ENCODE measurements around the gene ADAMTS1.
A peak's percentile ranks its signal among the peaks of the same experiment; 100 is the strongest.

Gene ADAMTS1

DNA sequence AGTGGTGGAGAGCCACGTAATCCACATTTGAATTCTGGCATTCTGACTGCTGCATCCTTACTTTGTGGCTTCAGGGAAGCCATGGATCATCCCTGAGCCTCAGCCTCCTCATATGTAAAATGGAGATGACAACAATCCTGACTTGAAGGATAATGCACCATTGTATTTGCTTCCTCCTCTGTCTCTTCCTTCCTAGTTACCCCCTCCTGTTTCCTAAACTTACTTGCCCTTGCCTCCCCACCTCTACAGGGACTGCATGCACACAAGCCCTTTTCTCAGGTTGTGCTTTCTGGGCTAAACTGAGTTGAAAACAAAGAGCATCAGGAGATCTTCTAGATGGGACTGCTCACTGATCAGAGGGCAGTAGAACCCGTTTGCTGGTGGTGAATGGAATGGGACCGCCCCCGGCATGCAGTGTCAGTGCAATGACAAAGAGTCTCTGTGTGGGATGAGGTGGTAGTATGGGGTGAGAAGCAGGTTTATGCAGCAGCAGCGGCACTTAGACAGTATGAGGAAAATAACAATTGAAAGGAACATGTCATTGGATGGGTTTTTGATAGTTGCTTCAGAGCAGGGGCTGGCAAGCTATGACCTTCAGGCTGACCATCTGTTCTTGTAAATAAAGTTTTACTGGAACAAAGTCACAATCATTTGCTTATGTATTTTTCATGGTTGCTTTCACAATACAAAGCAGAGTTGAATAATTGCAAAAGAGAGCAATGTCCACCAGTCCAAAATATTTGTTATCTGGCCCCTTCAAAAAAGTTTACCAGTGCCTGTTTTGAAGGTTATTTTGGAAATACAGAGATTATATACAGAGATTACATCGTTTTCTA is 6.1 kb upstream of the ADAMTS1 start:
- H3K4me1 ChIP-seq (ENCODE audit: insufficient read depth, low read length), result peaks cover 14% of the 10 kb centered on the region; the same call in 1 of the 2 replicates
- no peak overlapping the region for H3K9ac ChIP-seq (ENCODE audit: low read depth, low read length)
- H3K9me3 ChIP-seq (ENCODE audit: control insufficient read depth, insufficient read depth, low read length), result no peaks in the 10 kb centered on the region
- H3K36me3 ChIP-seq (ENCODE audit: insufficient read depth, low read length), result no peaks in the 10 kb centered on the region

- Histone ChIP-seq H3K9me3 (ENCODE audit: control insufficient read depth, insufficient read depth, low read length) (no peaks in the 10 kb centered on the region), H3K9ac (ENCODE audit: low read depth, low read length) (no peak overlapping the region), H3K36me3 (ENCODE audit: insufficient read depth, low read length) (no peaks in the 10 kb centered on the region), H3K4me1 (ENCODE audit: insufficient read depth, low read length) (peaks cover 14% of the 10 kb centered on the region; the same call in 1 of the 2 replicates)
These were observed 5.0 kb upstream of the ADAMTS1 start for GRCh38 chr21:26850116-26850643.

- Histone ChIP-seq H3K9ac (ENCODE audit: low read depth, low read length) (no peak overlapping the region), H3K4me1 (ENCODE audit: insufficient read depth, low read length) (peaks cover 14% of the 10 kb centered on the region; the same call in 1 of the 2 replicates), H3K36me3 (ENCODE audit: insufficient read depth, low read length) (no peaks in the 10 kb centered on the region), H3K9me3 (ENCODE audit: control insufficient read depth, insufficient read depth, low read length) (no peaks in the 10 kb centered on the region)
These were observed 4.4 kb upstream of the ADAMTS1 start for GRCh38 chr21:26849428-26850115.

GRCh38 chr21:26847921-26848320 is 2.7 kb upstream of the ADAMTS1 start:
- Histone ChIP-seq H3K36me3 (ENCODE audit: insufficient read depth, low read length) (no peaks in the 10 kb centered on the region), H3K9ac (ENCODE audit: low read depth, low read length) (no peak overlapping the region), H3K9me3 (ENCODE audit: control insufficient read depth, insufficient read depth, low read length) (no peaks in the 10 kb centered on the region), H3K4me1 (ENCODE audit: insufficient read depth, low read length) (peaks cover 14% of the 10 kb centered on the region; the same call in 1 of the 2 replicates)

- H3K9ac ChIP-seq (ENCODE audit: low read depth, low read length), result peak overlapping the region; percentile 94
- H3K9me3 ChIP-seq (ENCODE audit: control insufficient read depth, insufficient read depth, low read length), result no peaks in the 10 kb centered on the region
- peaks cover 10% of the 10 kb centered on the region; the same call in 1 of the 2 replicates for H3K4me1 ChIP-seq (ENCODE audit: insufficient read depth, low read length)
- H3K36me3 ChIP-seq (ENCODE audit: insufficient read depth, low read length), result no peaks in the 10 kb centered on the region
These were observed 1.8 kb upstream of the ADAMTS1 start for GRCh38 chr21:26847002-26847401.

DNA sequence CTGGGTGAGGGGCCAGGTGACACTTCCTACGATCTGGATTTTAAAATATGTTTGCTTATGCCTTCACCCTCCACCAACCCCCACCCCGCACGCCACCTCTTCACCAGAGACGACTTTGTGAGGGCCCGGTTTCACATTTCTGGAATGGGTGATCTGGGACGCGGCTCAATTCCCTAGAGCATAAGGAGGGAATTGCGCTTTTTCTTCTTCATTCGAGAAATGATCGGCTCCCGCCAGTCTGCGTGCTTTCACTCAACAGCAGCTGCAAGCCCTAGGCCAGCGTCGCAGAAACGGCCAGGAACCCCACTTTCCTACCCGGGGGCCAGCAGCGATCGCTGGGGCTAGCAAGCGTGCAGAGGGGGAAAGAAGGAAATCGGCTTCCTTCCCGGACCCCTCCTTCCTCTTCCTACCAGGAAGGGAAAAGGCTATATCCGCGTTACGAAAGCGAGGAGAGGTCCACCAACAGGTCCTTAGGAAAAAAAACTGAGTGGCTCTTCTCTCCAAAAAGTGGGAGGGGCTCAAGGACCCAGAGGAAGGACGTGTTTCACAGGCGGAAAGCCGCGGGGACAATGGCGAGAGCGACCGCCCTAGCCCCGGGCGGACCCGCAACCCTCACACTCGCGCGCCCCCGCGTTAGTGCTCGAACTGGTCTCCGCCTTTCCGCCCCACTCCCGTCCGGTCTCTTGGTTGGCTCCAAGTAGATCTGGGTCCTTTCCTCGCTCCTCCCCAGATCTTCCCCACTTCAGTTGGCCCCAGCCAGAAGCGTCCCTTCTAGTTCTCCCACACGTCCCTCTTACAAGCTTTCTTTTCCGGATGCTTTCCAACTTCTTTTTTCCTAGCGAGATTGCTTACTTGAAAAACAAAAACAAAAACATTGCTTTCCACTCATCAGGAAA is 1.1 kb upstream of the ADAMTS1 start:
- H3K9ac ChIP-seq (ENCODE audit: low read depth, low read length), result peak overlapping the region; percentile 94
- H3K36me3 ChIP-seq (ENCODE audit: insufficient read depth, low read length), result peaks cover 4% of the 10 kb centered on the region; the same call in 1 of the 2 replicates
- H3K9me3 ChIP-seq (ENCODE audit: control insufficient read depth, insufficient read depth, low read length), result no peaks in the 10 kb centered on the region
- H3K4me1 ChIP-seq (ENCODE audit: insufficient read depth, low read length), result peaks cover 4% of the 10 kb centered on the region; the same call in 1 of the 2 replicates

DNA sequence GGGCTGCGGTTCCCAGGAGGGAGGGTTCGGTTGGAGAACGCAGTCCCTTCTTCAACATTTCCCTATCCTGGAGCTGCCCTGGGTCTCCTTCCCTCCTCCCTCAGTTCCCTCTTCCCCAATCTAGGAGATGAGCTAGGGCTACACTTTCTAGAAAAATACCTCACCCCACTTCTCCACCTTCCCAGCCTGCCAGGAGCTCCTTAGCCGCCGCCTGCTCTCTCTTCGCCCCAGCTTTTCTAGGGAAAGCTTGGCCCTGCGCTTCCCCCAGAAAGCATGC is 488 bp upstream of the ADAMTS1 start:
- Histone ChIP-seq H3K36me3 (ENCODE audit: insufficient read depth, low read length) (peaks cover 4% of the 10 kb centered on the region; the same call in 1 of the 2 replicates), H3K9ac (ENCODE audit: low read depth, low read length) (peak overlapping the region; percentile 94), H3K4me1 (ENCODE audit: insufficient read depth, low read length) (peaks cover 3% of the 10 kb centered on the region; the same call in 1 of the 2 replicates), H3K9me3 (ENCODE audit: control insufficient read depth, insufficient read depth, low read length) (no peaks in the 10 kb centered on the region)

DNA sequence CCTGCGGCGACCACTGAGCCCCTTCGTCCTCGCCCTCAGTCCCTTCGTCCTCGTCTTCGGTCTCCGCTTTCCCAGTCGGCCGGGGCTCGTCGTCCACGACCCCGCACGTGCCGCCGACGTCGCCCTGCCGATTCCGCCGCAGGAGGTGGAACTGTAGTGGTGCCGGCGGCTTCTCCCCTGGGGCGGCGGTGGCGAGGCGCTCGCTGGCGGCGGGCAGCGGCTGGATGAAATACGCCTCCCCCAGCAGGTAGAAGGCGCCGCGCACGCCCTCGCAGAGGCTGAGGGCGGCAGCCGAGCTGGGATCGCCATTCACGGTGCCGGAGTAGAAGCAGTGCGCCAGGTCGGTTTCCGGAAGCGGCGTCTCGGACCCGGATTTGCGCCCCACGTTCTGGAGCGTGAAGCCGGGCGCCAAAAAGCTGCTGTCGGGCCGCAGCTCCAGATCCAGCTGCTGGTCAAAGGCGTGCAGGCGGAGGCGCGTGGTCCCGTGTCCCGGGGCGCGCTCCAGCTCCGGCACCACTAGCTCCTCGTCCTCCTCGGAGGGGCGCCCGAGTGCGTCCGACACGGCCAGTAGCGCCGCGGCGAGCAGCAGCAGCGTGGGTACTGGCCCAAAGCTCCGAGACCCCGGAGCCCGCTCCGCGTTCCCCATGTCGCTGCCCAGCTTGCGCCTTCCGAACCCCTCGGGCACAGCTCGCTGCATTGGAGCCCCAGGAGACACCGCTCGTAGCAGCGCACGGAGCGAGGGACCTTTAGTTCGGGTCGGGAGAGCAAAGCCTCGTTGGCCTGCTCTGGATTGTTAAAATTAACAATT is 747 bp downstream of the ADAMTS1 start:
- Histone ChIP-seq H3K4me1 (ENCODE audit: insufficient read depth, low read length) (no peaks in the 10 kb centered on the region), H3K36me3 (ENCODE audit: insufficient read depth, low read length) (peaks cover 13% of the 10 kb centered on the region), H3K9ac (ENCODE audit: low read depth, low read length) (peak overlapping the region; percentile 94), H3K9me3 (ENCODE audit: control insufficient read depth, insufficient read depth, low read length) (no peaks in the 10 kb centered on the region)

- no peaks in the 10 kb centered on the region for H3K9me3 ChIP-seq (ENCODE audit: control insufficient read depth, insufficient read depth, low read length)
These were observed 1.3 kb downstream of the ADAMTS1 start for GRCh38 chr21:26843933-26844257.

DNA sequence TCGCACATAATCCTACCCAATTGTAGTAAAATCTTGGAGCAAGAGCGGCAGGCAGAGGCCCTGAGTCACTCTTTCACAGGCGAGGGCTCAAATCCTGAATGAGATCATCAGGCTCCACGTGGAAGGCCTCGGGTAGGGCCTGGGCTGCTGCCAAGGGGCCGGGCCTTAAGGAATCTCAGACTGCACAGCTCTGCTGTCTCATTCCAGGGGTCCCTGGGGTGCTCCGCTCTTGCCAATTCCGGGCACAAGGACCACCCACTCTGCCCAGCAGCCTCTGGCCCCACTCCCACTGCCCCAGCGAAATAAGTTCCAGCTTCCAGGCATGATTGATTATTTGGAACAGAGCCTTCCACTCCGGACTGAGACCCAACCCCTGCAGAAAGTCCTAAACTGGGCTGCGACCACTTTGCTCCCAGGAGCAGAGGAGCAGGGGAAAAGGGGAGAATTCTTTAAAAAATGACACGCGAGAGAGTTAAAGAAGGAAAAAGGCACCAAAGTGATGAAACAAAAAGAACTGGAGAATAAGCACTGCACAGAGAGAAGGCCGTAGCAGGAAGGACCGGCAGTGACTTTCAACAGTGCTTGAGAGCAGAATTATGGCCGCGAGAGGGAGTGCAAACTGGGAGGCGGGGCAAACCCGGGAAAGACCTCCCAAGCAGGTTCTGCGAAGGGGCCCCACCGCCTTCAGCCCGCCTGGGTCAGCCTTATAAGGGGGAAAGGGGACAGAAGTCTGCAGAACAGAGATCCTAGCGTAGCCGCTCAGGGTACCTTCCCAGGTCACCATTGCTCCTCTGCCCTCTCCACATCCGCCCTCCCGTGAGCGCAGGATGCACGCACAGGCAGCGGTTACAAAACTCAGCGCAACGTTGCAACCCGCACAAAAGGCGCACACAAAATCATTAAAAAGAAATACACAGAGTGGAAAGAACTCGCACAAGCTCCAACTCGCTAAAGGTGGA is 2.0 kb downstream of the ADAMTS1 start:
- Histone ChIP-seq H3K4me1 (ENCODE audit: insufficient read depth, low read length) (no peaks in the 10 kb centered on the region), H3K9me3 (ENCODE audit: control insufficient read depth, insufficient read depth, low read length) (no peaks in the 10 kb centered on the region), H3K36me3 (ENCODE audit: insufficient read depth, low read length) (peaks cover 13% of the 10 kb centered on the region), H3K9ac (ENCODE audit: low read depth, low read length) (peak overlapping the region; percentile 94)

More at GRCh38 chr21:26843933-26844257, 1.3 kb downstream of the ADAMTS1 start:
- Histone ChIP-seq H3K36me3 (ENCODE audit: insufficient read depth, low read length) (peaks cover 13% of the 10 kb centered on the region), H3K4me1 (ENCODE audit: insufficient read depth, low read length) (no peaks in the 10 kb centered on the region), H3K9ac (ENCODE audit: low read depth, low read length) (peak overlapping the region; percentile 94)

DNA sequence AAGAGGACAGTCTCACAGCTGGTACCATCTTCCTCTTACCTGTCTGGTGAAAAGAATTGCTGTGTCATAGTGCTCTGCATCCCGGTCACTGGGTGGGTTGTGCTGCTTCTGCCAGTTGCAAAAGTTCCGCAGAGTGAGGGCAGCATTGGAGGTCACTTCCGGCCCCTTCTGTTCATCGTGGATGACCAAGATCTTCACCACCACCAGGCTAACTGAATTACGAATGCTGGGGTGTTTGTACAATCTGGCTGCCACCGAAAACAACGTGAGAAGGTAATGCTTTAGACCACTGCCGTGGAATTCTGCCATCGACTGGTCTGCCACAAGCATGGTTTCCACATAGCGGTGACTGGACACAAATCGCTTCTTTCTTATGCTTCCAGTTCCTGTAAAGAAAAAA is 2.9 kb downstream of the ADAMTS1 start:
- H3K36me3 ChIP-seq (ENCODE audit: insufficient read depth, low read length), result peaks cover 13% of the 10 kb centered on the region

GRCh38 chr21:26840912-26841311 is 4.3 kb downstream of the ADAMTS1 start:
- H3K9me3 ChIP-seq (ENCODE audit: control insufficient read depth, insufficient read depth, low read length), result no peaks in the 10 kb centered on the region
- no peak overlapping the region for H3K9ac ChIP-seq (ENCODE audit: low read depth, low read length)
- no peaks in the 10 kb centered on the region for H3K4me1 ChIP-seq (ENCODE audit: insufficient read depth, low read length)
- peaks cover 18% of the 10 kb centered on the region for H3K36me3 ChIP-seq (ENCODE audit: insufficient read depth, low read length)

More for the DNA sequence above, 2.9 kb downstream of the ADAMTS1 start:
- Histone ChIP-seq H3K9me3 (ENCODE audit: control insufficient read depth, insufficient read depth, low read length) (no peaks in the 10 kb centered on the region), H3K9ac (ENCODE audit: low read depth, low read length) (peak overlapping the region; percentile 94; the same call in 1 of the 2 replicates), H3K4me1 (ENCODE audit: insufficient read depth, low read length) (no peaks in the 10 kb centered on the region)
